ENCODE data around the gene DDX42.

The DDX42 gene

GRCh38 chr17:63823659-63824331 lies 49.8 kb downstream of the DDX42 start:
- no peak for DNase-seq

- DNase-seq = no peak
These were observed 50.4 kb downstream of the DDX42 start for GRCh38 chr17:63824362-63824761.

GRCh38 chr17:63826468-63827001 lies 52.6 kb downstream of the DDX42 start:
- no peak for DNase-seq

- peak; percentile 96 for DNase-seq
These were observed 53.2 kb downstream of the DDX42 start, which contains the start of the genes FTSJ3 and PSMC5 for GRCh38 chr17:63827002-63827800. Gene FTSJ3 (minus strand): TSS chr17:63827663. CDS start chr17:63826902, 761 bp downstream. Gene PSMC5 (plus strand): TSS chr17:63827431. CDS start chr17:63827491, 60 bp downstream.

GRCh38 chr17:63827801-63828221 lies 53.8 kb downstream of the DDX42 start:
- DNase-seq = no peak

GRCh38 chr17:63828936-63829335 lies 55.0 kb downstream of the DDX42 start:
- no peak for DNase-seq

- DNase-seq = no peak
These were observed 56.3 kb downstream of the DDX42 start for GRCh38 chr17:63830278-63830677.

GRCh38 chr17:63830904-63831491 lies 57.0 kb downstream of the DDX42 start:
- DNase-seq = no peak

GRCh38 chr17:63831505-63831904 lies 57.5 kb downstream of the DDX42 start:
- no peak for DNase-seq

GRCh38 chr17:63832014-63832413 lies 58.0 kb downstream of the DDX42 start:
- no peak for DNase-seq

GRCh38 chr17:63832455-63832854 lies 58.5 kb downstream of the DDX42 start:
- no peak for DNase-seq

GRCh38 chr17:63833026-63833740 lies 59.2 kb downstream of the DDX42 start:
- DNase-seq = no peak

GRCh38 chr17:63833741-63834373 lies 59.9 kb downstream of the DDX42 start:
- DNase-seq = no peak

GRCh38 chr17:63834431-63835166 lies 60.6 kb downstream of the DDX42 start:
- peak; percentile 54 for DNase-seq

- DNase-seq = no peak
These were observed 61.3 kb downstream of the DDX42 start for GRCh38 chr17:63835167-63835720.

GRCh38 chr17:63836811-63837210 lies 62.8 kb downstream of the DDX42 start:
- DNase-seq = no peak

GRCh38 chr17:63837480-63837879 lies 63.5 kb downstream of the DDX42 start:
- DNase-seq = no peak

- no peak for DNase-seq
These were observed 64.1 kb downstream of the DDX42 start for GRCh38 chr17:63837962-63838600.

GRCh38 chr17:63838631-63839171 lies 64.7 kb downstream of the DDX42 start:
- no peak for DNase-seq

- DNase-seq = no peak
These were observed 66.8 kb downstream of the DDX42 start for GRCh38 chr17:63840591-63841349.
